Neural cell (in vitro differentiated cells): ENCODE data around the gene PHACTR3.

Source experiments
- RAD21 ChIP-seq: fragments of 450-650 bp; conservative IDR thresholded peaks from 2 replicates; pipeline ENCODE4 v1.6.1; 2014; ENCODE audit warnings: antibody characterized with exemption, mild to moderate bottlenecking, moderate library complexity
- TAF1 ChIP-seq: IDR thresholded peaks from 2 replicates; pipeline ENCODE4 v1.6.1; 2012; ENCODE audit warnings: low read depth
- TF ChIP-seq, protein P1 (sequence below): fragments of 450-650 bp; IDR thresholded peaks from 2 replicates; pipeline ENCODE4 v1.5.1; 2014; ENCODE audit warnings: antibody characterized with exemption, mild to moderate bottlenecking, moderate library complexity; ENCODE audit not compliant: poor library complexity, severe bottlenecking

DNA sequence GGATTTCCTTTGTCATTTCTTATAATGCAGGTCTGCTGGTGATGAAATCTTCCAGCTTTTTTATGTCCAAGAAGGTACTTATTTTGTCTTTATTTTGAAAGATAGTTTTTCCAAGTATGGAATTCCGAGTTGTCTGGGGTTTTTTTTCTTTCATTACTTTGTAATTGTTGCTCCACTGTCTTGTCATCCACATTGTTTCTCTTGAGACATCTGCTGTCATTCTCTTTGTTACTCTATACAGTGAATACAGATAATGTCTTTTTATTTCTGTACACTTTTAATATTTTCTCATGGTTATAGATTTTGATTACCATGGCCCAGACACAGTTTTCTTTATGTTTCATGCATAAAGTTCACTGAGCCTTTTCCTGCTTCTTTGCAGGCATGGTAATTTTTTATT lies 196.0 kb downstream of the PHACTR3 start:
- TF ChIP-seq, protein P1, sequence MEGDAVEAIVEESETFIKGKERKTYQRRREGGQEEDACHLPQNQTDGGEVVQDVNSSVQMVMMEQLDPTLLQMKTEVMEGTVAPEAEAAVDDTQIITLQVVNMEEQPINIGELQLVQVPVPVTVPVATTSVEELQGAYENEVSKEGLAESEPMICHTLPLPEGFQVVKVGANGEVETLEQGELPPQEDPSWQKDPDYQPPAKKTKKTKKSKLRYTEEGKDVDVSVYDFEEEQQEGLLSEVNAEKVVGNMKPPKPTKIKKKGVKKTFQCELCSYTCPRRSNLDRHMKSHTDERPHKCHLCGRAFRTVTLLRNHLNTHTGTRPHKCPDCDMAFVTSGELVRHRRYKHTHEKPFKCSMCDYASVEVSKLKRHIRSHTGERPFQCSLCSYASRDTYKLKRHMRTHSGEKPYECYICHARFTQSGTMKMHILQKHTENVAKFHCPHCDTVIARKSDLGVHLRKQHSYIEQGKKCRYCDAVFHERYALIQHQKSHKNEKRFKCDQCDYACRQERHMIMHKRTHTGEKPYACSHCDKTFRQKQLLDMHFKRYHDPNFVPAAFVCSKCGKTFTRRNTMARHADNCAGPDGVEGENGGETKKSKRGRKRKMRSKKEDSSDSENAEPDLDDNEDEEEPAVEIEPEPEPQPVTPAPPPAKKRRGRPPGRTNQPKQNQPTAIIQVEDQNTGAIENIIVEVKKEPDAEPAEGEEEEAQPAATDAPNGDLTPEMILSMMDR: no peak
- TF ChIP-seq RAD21: no peak
- TF ChIP-seq TAF1: no peak
